K562 (cell line): ENCODE results near the gene EHD2. TPM values are rescaled to one million over a fixed set of nuclear protein-coding genes. Genes with fewer than 3 reads are reported as not detected.

Experiments
- ATAC-seq: fragments of 200-7000 bp; cut with Tn5 transposase; 3 replicates; pipeline ENCODE4 v1.9.1; 2020; ENCODE audit warnings: moderate library complexity
- BruUV-seq: library from RNA; stranded (reverse); fragments of 400-500 nt; replicated peaks from 2 replicates; lab custom pipeline; 2021; lab: Mats Ljungman, UMichigan
- CTCF ChIA-PET: fragments of 300-600 bp; formaldehyde crosslinking; extraction: SDS; loops from one replicate; lab custom pipeline; 2021; ENCODE audit warnings: low intra/inter-chr PET ratio; lab: Yijun Ruan, JAX
- POLR2A ChIA-PET: fragments of 300-600, 350-650 bp; sonication (Branson Sonifier 250); formaldehyde crosslinking; extraction: SDS; loops from one replicate; lab custom pipeline; 2021; ENCODE audit warnings: antibody characterized with exemption, inconsistent platforms; lab: Yijun Ruan, JAX
- DNase-seq, 4 experiments: peaks; one replicate each; pipeline versions ENCODE4 v3.0.0 to v3.0.0-alpha.2; 2011 to 2018; ENCODE audit warnings: low spot score in 3 of 4, mixed read lengths in 3 of 4; ENCODE audit errors: extremely low read depth in 1 of 4
- FAIRE-seq: peaks from 2 replicates; lab custom pipeline; 2011; peaks lifted over from hg19 to GRCh38; lab: Jason Lieb, UNC
- H2AFZ ChIP-seq: 2 replicates; pipeline ENCODE4 v1.6.0; 2011; ENCODE audit warnings: low read depth, low read length, control low read depth, inconsistent platforms
- H3K27ac ChIP-seq: fragments of 200-600 bp; 3 replicates; pipeline ENCODE4 v1.8.0; 2011; ENCODE audit warnings: low read depth, mild to moderate bottlenecking, control low read depth, inconsistent platforms, low read length, moderate library complexity, mixed read lengths; ENCODE audit errors: extremely low read depth
- H3K27me3 ChIP-seq, 2 experiments: fragments of 300-600 bp in 1 of 2; 2 replicates in 1 of 2; 3 replicates in 1 of 2; pipeline versions ENCODE4 v1.6.0 to v1.8.0; 2011; ENCODE audit warnings: inconsistent platforms in 2 of 2, low read length in 2 of 2, mild to moderate bottlenecking in 1 of 2, mixed read lengths in 1 of 2, moderate library complexity in 1 of 2; ENCODE audit not compliant: control insufficient read depth in 2 of 2, insufficient read depth in 2 of 2
- H3K36me3 ChIP-seq: fragments of 300-600 bp; 3 replicates; pipeline ENCODE4 v1.8.0; 2011; ENCODE audit warnings: mild to moderate bottlenecking, low read length, inconsistent platforms; ENCODE audit not compliant: control insufficient read depth, insufficient read depth
- H3K4me1 ChIP-seq, 2 experiments: fragments of 200-600 bp in 1 of 2; replicated peaks in 1 of 2; 2 replicates in 1 of 2; 3 replicates in 1 of 2; pipeline versions ENCODE4 v1.5.1 to v1.8.0; 2011; ENCODE audit warnings: inconsistent platforms in 2 of 2, low read length in 2 of 2, mild to moderate bottlenecking in 1 of 2, mixed read lengths in 1 of 2, moderate library complexity in 1 of 2; ENCODE audit not compliant: control insufficient read depth in 2 of 2, insufficient read depth in 2 of 2
- H3K4me2 ChIP-seq: 2 replicates; pipeline ENCODE4 v1.6.1; 2011; ENCODE audit warnings: low read length, control low read depth, inconsistent platforms, mixed read lengths; ENCODE audit not compliant: insufficient read depth
- H3K4me3 ChIP-seq: fragments of 200-600 bp; sonication (generic), shearing (Covaris generic); 2 replicates; pipeline ENCODE4 v1.5.1; 2016; ENCODE audit warnings: control low read depth, inconsistent platforms
- H3K79me2 ChIP-seq: fragments of 200-600 bp; 3 replicates; pipeline ENCODE4 v1.8.0; 2011; ENCODE audit warnings: low read length, inconsistent platforms; ENCODE audit not compliant: control insufficient read depth, insufficient read depth
- H3K9ac ChIP-seq, 2 experiments: 2 replicates each; pipeline versions ENCODE4 v1.6.0 to v1.6.1; 2011; ENCODE audit warnings: low read depth in 2 of 2, low read length in 2 of 2, control low read depth in 1 of 2, inconsistent platforms in 1 of 2, mild to moderate bottlenecking in 1 of 2, mixed read lengths in 1 of 2; ENCODE audit not compliant: insufficient read depth in 1 of 2
- H3K9me1 ChIP-seq: one replicate; pipeline ENCODE4 v1.6.0; 2011; ENCODE audit warnings: inconsistent platforms, mild to moderate bottlenecking, low read length, moderate library complexity; ENCODE audit not compliant: control insufficient read depth, insufficient read depth
- H3K9me3 ChIP-seq: replicated peaks from 2 replicates; pipeline ENCODE4 v1.5.1; 2011; ENCODE audit warnings: low read depth, low read length, inconsistent platforms; ENCODE audit not compliant: control insufficient read depth, insufficient read depth
- H4K20me1 ChIP-seq: replicated peaks from 2 replicates; pipeline ENCODE4 v1.6.1; 2011; ENCODE audit warnings: low read length, inconsistent platforms, mixed read lengths; ENCODE audit not compliant: control insufficient read depth, insufficient read depth
- ATF1 ChIP-seq, 2 experiments: fragments of 450-650 bp in 1 of 2; IDR thresholded peaks; 2 replicates each; pipeline ENCODE4 v1.6.1; 2016; ENCODE audit warnings: missing compliant biosample characterization in 1 of 2, missing genetic modification characterization in 1 of 2
- ATF7 ChIP-seq: fragments of 450-650 bp; IDR thresholded peaks from 2 replicates; pipeline ENCODE4 v1.7.1; 2014; ENCODE audit warnings: mild to moderate bottlenecking, moderate library complexity
- CREB1 ChIP-seq, 2 experiments: sonication (generic) in 1 of 2; formaldehyde crosslinking in 1 of 2; IDR thresholded peaks; 2 replicates each; pipeline versions ENCODE4 v1.6.1 to v1.8.0; 2012 to 2022; ENCODE audit warnings: inconsistent platforms in 1 of 2, mild to moderate bottlenecking in 1 of 2, missing genetic modification reagents in 1 of 2, moderate library complexity in 1 of 2
- CREM ChIP-seq: IDR thresholded peaks from 2 replicates; pipeline ENCODE4 v1.6.1; 2014; ENCODE audit warnings: antibody characterized with exemption, low read depth
- GTF2E2 ChIP-seq: fragments of 200-800 bp; sonication (Bioruptor generic); IDR thresholded peaks from 2 replicates; pipeline ENCODE4 v1.6.1; 2016; ENCODE audit warnings: missing genetic modification characterization, missing compliant biosample characterization
- JUND ChIP-seq, 2 experiments: IDR thresholded peaks; 2 replicates in 1 of 2; 3 replicates in 1 of 2; pipeline ENCODE4 v1.6.1; 2011; ENCODE audit warnings: borderline replicate concordance in 2 of 2, low read depth in 2 of 2, low read length in 2 of 2, improper control_type of control experiment in 1 of 2, missing biosample characterization in 1 of 2, missing genetic modification characterization in 1 of 2, missing genetic modification reagents in 1 of 2
- MTA1 ChIP-seq: fragments of 450-650 bp; IDR thresholded peaks from 2 replicates; pipeline ENCODE4 v1.6.1; 2017; ENCODE audit warnings: borderline replicate concordance
- PCBP2 ChIP-seq: fragments of 200-400 bp; formaldehyde crosslinking; IDR thresholded peaks from 2 replicates; pipeline ENCODE4 v1.6.1; 2018; ENCODE audit warnings: low read length, low read depth, mild to moderate bottlenecking, moderate library complexity; ENCODE audit not compliant: poor library complexity, severe bottlenecking
- RBM25 ChIP-seq: fragments of 200-400 bp; formaldehyde crosslinking; IDR thresholded peaks from 2 replicates; pipeline ENCODE4 v1.6.1; 2018; ENCODE audit warnings: low read length, low read depth, moderate library complexity; ENCODE audit not compliant: severe bottlenecking
- SAP30 ChIP-seq: fragments of 200-600 bp; sonication (generic); IDR thresholded peaks from 2 replicates; pipeline ENCODE4 v1.6.1; 2012; ENCODE audit warnings: borderline replicate concordance, low read depth, mild to moderate bottlenecking, moderate library complexity, low read length, control low read depth, inconsistent platforms; ENCODE audit not compliant: insufficient read depth, poor library complexity, severe bottlenecking
- XRCC5 ChIP-seq: fragments of 200-400 bp; formaldehyde crosslinking; IDR thresholded peaks from 2 replicates; pipeline ENCODE4 v1.6.1; 2017; ENCODE audit warnings: low read depth, mild to moderate bottlenecking, low read length
- ZNF12 ChIP-seq: sonication (generic); formaldehyde crosslinking; IDR thresholded peaks from 2 replicates; pipeline ENCODE4 v1.4.0; 2020; ENCODE audit warnings: mild to moderate bottlenecking, missing genetic modification reagents
- WGBS: fragments of 100-300 bp; shearing (Covaris generic); methylation state at CpG from one replicate; pipeline ENCODE4 v1.1.6; 2016; ENCODE audit warnings: low coverage, mixed read lengths; ENCODE audit not compliant: insufficient coverage; ENCODE audit errors: missing lambda C conversion rate; 5-methylcytosine and 5-hydroxymethylcytosine counted together
- in situ Hi-C: fragments of 300-500 bp; cut with MboI; formaldehyde crosslinking; loops from 4 replicates; pipeline ENCODE4 v1.15.0; 2018; ENCODE audit warnings: inconsistent platforms, mixed read lengths
- intact Hi-C: fragments of 100-400 bp; cut with micrococcal nuclease; formaldehyde crosslinking; loops from 2 replicates; pipeline ENCODE4 v1.14.2; 2022
- polyA plus RNA-seq, 8 experiments: library from polyadenylated mRNA; depleted of rRNA in 4 of 8; stranded (reverse) in 5 of 8; unstranded in 3 of 8; fragments of >200 nt; fragmentation: Nextera tagmentation in 2 of 8; fragmentation: Illumina TruSeq in 1 of 8; extraction: Ambion mirVana in 2 of 8; extraction: Trizol in 1 of 8; gene quantifications; 2 replicates each; pipeline versions ENCODE4 v1.2.1 to v1.2.3, GENCODE V29; 2011 to 2014; ENCODE audit warnings: inconsistent platforms in 1 of 8, missing spikeins in 1 of 8
- total RNA-seq, 7 experiments: library from RNA; depleted of rRNA in 6 of 7; stranded (reverse); fragments of >200 nt in 6 of 7; fragmentation: Illumina TruSeq in 2 of 7; extraction: Trizol in 2 of 7; gene quantifications; 2 replicates each; pipeline versions ENCODE4 v1.2.1 to v1.2.3, GENCODE V29; 2011 to 2021; ENCODE audit warnings: low replicate concordance in 1 of 7
- TF ChIP-seq, protein P1 (sequence below), 2 experiments: fragments of 450-650 bp in 1 of 2; sonication (generic) in 1 of 2; formaldehyde crosslinking in 1 of 2; IDR thresholded peaks in 1 of 2; conservative IDR thresholded peaks in 1 of 2; 2 replicates each; pipeline versions ENCODE4 v1.6.1 to v1.8.1; 2016 to 2023; ENCODE audit warnings: mild to moderate bottlenecking in 2 of 2, moderate library complexity in 2 of 2, inconsistent platforms in 1 of 2, missing genetic modification reagents in 1 of 2
- TF ChIP-seq, protein P2 (sequence below), 3 experiments: fragments of 200-800 bp in 1 of 3; fragments of 250-450 bp in 1 of 3; fragments of 450-650 bp in 1 of 3; sonication (Bioruptor Pico) in 1 of 3; sonication (Bioruptor generic) in 1 of 3; formaldehyde crosslinking in 1 of 3; IDR thresholded peaks; 2 replicates each; pipeline versions ENCODE4 v1.6.1 to v1.8.0; 2016 to 2022; ENCODE audit warnings: mild to moderate bottlenecking in 2 of 3, missing genetic modification characterization in 2 of 3, missing compliant biosample characterization in 1 of 3, moderate library complexity in 1 of 3

EHD2 gene
- total and polyA plus RNA-seq, 9 of the 15 experiments (the other 6 are each of a cell fraction or from before 2014, with no cell fraction given) = 1.7 to 32.2 (median 3.0) TPM

DNA sequence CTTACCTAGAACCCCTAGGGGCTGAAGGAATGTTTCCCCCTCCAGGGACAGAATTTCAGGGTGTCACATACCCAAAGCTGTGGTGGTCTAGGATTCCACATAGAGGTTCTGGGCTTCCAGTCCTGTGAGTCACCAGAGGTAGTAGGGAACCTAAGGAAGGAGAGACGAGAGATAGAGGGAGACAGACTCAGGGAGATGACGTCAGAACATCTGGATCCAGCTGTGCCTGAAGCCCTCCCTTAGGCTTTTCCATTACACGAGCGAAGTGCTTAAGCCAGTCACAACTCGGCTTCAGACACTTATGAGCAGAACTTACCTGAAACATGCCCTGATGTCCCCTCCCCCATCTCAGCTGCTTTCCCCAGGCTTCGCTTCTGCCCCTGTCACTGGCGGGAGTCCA lies 53.4 kb downstream of the EHD2 start:
- H2AFZ ChIP-seq = no peak overlapping the region
- CTCF ChIA-PET = interaction anchor here (0.6 to 2.2 kb wide), 3 partner anchors 21 to 554 kb away, joined by 3 to 30 read pairs (median 9); no protein-coding TSS in a partner anchor
- POLR2A ChIA-PET = interaction anchor here (2.1 to 2.5 kb wide), 2 partner anchors 8 to 11 kb away, joined by 8 to 15 read pairs; no protein-coding TSS in a partner anchor
- H3K4me1 ChIP-seq = peaks cover 5 to 25% of the 10 kb centered on the region in 2 experiments; a peak in 3 of 5 replicates
- DNase-seq = peak in 1 of 4 experiments; percentile 30
- H3K9me1 ChIP-seq = no peaks in the 10 kb centered on the region
- in situ Hi-C loops (no loop called here), intact Hi-C loops (loop anchor here (1.0 kb wide), 1 partner anchor 22 kb away; no protein-coding TSS in a partner anchor)
- WGBS = 31% methylated on average over 7 of the region's 7 CpGs
- TF ChIP-seq, protein P1, sequence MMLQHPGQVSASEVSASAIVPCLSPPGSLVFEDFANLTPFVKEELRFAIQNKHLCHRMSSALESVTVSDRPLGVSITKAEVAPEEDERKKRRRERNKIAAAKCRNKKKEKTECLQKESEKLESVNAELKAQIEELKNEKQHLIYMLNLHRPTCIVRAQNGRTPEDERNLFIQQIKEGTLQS (IDR thresholded peaks at IDR 0.05) = peak; percentile 81
- TF ChIP-seq, protein P1 (CRISPR knock-in tag; conservative IDR thresholded peaks at IDR 0.05) = no peak
- TF ChIP-seq GTF2E2 (tag) = no peak
- peak; percentile 72 for TF ChIP-seq ATF7
- peak; percentile 56; the same call in 1 of the 2 replicates for TF ChIP-seq JUND (IDR thresholded peaks at IDR 0.05; ENCODE audit: borderline replicate concordance, low read depth, low read length)
- peak; percentile 57; the same call in 2 of the 3 replicates for TF ChIP-seq JUND (tag; IDR thresholded peaks at IDR 0.05; ENCODE audit: borderline replicate concordance, low read depth, low read length)
- no peak for TF ChIP-seq XRCC5
- TF ChIP-seq CREM = peak; percentile 88
- peak; percentile 52; the same call in 1 of the 2 replicates for TF ChIP-seq CREB1 (IDR thresholded peaks at IDR 0.05)
- TF ChIP-seq CREB1 (CRISPR knock-in tag; IDR thresholded peaks at IDR 0.05) = peak; percentile 73
- 0 out of 2 replicates have a peak, but pooled peaks have one; percentile 45 for TF ChIP-seq ATF1 (CRISPR knock-in tag; IDR thresholded peaks at IDR 0.05)
- peak; percentile 84 for TF ChIP-seq ATF1 (tag; IDR thresholded peaks at IDR 0.05)
- TF ChIP-seq, protein P2, sequence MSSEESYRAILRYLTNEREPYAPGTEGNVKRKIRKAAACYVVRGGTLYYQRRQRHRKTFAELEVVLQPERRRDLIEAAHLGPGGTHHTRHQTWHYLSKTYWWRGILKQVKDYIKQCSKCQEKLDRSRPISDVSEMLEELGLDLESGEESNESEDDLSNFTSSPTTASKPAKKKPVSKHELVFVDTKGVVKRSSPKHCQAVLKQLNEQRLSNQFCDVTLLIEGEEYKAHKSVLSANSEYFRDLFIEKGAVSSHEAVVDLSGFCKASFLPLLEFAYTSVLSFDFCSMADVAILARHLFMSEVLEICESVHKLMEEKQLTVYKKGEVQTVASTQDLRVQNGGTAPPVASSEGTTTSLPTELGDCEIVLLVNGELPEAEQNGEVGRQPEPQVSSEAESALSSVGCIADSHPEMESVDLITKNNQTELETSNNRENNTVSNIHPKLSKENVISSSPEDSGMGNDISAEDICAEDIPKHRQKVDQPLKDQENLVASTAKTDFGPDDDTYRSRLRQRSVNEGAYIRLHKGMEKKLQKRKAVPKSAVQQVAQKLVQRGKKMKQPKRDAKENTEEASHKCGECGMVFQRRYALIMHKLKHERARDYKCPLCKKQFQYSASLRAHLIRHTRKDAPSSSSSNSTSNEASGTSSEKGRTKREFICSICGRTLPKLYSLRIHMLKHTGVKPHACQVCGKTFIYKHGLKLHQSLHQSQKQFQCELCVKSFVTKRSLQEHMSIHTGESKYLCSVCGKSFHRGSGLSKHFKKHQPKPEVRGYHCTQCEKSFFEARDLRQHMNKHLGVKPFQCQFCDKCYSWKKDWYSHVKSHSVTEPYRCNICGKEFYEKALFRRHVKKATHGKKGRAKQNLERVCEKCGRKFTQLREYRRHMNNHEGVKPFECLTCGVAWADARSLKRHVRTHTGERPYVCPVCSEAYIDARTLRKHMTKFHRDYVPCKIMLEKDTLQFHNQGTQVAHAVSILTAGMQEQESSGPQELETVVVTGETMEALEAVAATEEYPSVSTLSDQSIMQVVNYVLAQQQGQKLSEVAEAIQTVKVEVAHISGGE (CRISPR knock-in tag; IDR thresholded peaks at IDR 0.05) = no peak
- no peak for TF ChIP-seq SAP30
- TF ChIP-seq MTA1 = peak; percentile 31; the same call in 1 of the 2 replicates
- no peak for TF ChIP-seq ZNF12 (CRISPR knock-in tag)
- TF ChIP-seq RBM25 = peak; percentile 77
- TF ChIP-seq PCBP2 = no peak
- H3K9ac ChIP-seq = no peak overlapping the region
- H3K27me3 ChIP-seq = no peaks in the 10 kb centered on the region
- no peak for FAIRE-seq
- H4K20me1 ChIP-seq = peaks cover 2% of the 10 kb centered on the region; the same call in 1 of the 2 replicates
- no peak overlapping the region for H3K4me3 ChIP-seq
- H3K4me2 ChIP-seq = no peak overlapping the region
- no peak overlapping the region for H3K27ac ChIP-seq
- no peaks in the 10 kb centered on the region for H3K36me3 ChIP-seq
- ATAC-seq = 0 out of 3 replicates have a peak, but pooled peaks have one; percentile 8
- no peaks in the 10 kb centered on the region for H3K79me2 ChIP-seq
- no TSS peak for BruUV-seq
- no peaks in the 10 kb centered on the region for H3K9me3 ChIP-seq
